GM21576 (cell line): ENCODE measurements around the gene OGDH.
"Not testable (repeated sequence)": the region's sequence is repeated elsewhere in the genome, so short reads cannot be mapped to it uniquely, and the experiment has no call there.

Experiments used
- ATAC-seq: cut with Tn5 transposase; IDR thresholded peaks from one replicate; pipeline ENCODE4 v1.9.1; 2021; ENCODE audit warnings: mild to moderate bottlenecking, moderate library complexity; ENCODE audit not compliant: unreplicated experiment

The OGDH gene

DNA sequence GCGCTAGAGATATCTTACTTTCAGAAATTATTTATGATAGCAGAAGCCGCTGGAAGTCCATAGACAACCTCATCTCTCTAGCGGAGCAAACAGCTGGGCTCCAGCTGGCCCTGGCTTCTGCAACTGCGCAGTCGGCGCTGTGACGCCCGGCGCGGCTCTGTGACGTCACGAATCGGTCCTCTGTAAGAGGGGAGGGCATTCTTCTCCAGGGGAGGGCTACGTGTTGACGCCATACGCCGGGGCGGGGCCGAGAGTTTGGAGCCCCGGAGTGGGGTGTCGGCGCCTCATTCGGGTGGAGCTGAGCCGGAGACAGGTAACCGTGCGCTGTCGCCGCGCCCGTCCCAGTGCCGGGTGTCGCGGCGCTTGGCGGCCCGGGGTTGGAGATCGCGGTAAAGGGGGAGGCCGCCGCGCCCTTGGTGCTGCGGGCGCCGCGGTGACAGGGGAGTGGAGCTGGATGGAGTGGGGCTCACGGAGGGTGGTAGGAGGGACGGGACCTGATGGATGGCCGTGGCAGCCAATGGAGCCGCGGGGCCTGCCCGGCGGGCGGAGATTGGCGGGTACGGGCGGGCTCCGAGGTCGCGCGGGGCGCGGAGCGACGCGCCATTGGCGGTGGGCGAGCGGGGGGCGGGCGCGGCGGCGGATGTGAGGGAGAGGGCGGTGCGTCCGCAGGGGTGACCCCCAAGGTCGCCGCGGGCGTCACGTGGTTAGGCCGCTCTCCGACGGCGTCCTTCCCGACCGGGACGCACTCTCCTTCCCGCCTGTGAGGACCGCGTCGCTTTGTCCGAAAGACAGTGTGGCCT, at the start of gene OGDH:
OGDH (plus strand) TSS at position 287 of the 800 bp plus-strand sequence. CDS start 17,717 bp downstream, outside the sequence.
- peak; percentile 92 for ATAC-seq

DNA sequence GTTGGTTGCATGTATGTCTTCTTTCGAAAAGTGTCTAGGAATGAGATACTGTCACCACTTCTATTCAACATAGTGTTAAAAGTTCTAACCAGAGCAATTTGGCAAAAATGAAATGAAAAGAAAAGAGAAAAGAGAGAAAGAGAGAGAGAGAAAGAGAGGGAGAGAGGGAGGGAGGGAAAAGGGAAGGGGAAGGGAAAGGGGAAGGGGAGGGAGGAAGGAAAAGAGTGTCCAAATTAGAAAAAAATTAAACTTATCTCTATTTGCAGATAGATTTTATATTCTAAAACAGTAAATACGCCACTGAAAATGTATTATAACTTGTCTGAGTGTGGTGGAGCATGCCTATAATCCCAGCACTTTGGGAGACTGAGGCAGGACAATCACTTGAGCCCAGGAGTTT, 48.9 kb upstream of the OGDH start:
- no peak for ATAC-seq

DNA sequence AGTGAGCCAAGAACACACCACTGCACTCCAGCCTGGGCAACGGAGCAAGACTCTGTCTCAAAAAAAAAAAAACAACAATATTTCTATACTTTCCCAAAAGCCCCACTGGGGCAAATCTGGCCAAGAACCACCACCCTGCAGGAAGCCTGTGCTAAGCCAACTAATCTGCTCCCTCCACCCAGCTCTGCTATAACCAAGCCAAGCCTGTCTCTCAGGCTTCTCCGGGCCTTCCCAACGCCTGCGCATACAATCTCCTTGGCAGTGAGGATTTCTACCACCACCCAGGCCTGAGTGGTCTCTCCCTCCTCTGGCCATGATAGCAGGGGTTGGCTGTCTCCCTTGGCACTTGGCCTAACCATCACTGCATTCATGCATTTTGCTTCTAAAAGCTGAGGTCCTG, 46.9 kb upstream of the OGDH start:
- no peak for ATAC-seq

DNA sequence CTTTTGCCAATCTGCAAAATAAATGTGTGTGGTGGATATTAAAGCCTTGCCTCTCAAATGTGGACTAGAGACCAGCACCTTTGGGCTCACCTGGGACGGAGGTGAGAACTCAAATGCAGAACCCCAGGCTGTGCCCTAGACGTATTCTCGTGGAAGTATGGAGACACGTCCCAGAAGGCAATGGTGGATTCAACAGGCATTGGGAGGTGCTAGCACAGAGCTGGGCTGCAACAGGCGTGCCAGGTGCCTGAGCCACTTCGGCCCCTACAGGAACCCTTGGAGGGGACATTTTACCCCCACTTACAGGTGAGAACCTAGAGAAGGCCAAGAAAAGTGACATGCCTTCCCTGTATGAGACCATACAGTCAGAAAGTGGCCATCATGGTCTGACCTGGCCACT, 44.9 kb upstream of the OGDH start:
- ATAC-seq = no peak

DNA sequence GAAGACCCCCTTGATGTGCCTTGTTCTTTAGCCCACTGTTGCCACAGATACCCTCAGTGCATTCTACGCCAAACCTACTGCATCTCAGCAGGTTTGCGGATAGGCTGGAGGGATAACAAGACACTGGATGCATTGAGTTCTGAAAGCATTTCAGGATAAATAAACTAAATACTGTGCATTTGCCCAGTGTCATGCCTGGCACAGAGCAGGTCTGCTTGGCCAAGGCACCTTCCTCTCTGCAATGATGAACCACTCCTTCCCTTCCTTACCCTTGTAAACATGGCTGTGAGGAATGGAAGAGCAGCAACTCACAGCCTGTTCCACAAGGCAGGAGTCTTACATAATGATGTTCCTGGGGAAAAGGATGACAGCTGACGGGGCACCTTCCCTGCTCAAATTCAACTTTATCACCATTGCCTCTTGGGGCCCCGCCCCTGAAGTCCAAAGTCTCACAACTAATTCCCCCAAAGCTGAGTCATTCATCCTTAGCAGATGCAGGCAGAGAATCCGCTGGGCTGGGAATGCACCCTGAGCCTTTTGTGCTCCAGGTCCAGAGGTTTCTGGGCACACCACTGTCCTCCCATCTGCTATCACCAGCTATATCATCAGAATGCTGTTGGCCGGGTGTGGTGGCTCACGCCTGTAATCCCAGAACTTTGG, 44.3 kb upstream of the OGDH start:
- no peak for ATAC-seq

DNA sequence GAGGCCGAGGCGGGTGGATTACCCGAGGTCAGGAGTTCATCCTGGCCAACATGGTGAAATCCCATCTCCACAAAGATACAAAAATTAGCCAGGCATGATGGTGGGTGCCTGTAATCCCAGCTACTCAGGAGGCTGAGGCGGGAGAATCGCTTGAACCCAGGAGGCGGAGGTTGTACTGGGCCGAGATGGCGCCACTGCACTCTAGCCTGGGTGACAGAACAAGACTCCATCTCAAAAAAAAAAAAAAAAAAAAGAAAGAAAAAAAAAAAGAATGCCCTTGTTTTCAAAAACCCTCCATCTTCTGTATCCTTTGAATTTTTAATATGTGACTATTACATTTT, 43.8 kb upstream of the OGDH start:
- not testable (repeated sequence) for ATAC-seq

DNA sequence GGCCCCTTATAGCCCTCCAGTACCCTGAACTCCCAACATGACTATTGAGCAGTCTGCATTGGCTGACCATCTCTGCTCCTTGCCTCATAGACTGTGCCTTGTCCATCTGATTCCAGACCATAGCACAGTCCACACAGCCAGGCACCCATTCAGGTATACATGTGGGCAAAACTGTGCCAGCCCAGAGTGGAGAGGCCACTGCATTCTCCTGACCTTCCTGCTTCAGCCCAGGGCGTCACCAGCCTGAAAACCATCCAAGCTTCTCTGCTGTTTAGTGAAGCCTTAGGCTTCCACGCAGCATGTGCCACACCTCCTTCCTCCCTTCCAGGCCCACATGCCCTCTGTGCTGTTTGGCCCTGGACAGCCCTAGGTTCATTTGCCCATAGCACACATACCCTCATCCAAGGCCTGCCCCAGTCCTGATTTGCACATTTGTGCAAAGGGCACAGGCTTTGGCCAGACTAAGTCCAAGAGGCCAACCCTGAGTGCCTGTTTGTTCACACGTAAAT, 43.2 kb upstream of the OGDH start:
- ATAC-seq = no peak

DNA sequence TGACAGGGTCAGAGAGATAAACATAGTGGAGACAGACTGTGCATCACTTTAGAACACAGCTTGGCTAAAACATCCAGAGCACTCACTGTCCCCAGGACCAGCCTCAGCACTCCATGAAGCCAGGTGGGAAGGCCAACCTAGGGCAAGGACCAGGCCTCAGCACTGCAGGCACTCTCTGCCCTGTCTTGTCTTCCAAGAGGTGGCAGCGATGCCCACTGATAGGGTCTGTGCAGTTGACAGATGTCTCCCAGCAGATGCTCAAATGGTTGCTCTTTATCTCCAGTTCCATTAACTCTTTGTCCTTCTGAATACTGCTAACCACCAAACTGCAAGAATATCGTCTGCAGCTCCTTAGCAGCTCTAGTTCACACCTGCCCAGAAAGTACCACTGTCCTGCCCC, 41.8 kb upstream of the OGDH start:
- no peak for ATAC-seq

DNA sequence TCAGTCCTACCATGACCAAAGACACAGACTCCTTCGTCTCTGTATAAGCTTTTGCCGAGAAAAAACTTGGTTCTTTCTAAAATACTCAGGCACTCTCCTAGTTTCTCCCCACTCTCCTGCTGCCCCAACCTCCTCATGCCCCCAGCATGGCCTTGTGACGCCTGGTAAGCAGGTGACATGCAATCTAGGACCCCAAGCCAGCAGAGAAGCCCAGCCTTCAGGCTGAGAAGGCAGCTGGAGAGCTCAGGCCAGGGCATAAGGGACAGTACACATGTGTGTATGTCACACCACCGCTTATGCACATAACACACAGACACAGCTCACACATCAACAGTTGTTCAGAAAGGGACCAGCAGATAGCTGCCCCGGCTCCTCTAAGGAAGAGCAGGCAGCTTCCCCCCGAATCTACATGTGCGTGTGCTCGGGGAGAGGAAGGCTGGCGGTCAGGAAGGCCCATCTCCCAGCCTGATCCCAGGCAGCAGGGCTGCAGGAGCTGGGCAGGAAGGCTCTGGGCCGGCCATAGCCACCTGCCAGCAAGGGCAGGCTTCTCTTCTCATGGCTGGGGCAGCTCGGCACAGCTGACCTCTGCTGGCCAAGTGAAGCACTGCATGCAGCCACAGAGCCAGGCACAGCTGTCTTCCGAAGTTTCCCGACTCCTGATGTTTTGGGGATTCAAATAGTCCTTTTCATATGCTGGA, 41.2 kb upstream of the OGDH start:
- ATAC-seq = peak; percentile 69

DNA sequence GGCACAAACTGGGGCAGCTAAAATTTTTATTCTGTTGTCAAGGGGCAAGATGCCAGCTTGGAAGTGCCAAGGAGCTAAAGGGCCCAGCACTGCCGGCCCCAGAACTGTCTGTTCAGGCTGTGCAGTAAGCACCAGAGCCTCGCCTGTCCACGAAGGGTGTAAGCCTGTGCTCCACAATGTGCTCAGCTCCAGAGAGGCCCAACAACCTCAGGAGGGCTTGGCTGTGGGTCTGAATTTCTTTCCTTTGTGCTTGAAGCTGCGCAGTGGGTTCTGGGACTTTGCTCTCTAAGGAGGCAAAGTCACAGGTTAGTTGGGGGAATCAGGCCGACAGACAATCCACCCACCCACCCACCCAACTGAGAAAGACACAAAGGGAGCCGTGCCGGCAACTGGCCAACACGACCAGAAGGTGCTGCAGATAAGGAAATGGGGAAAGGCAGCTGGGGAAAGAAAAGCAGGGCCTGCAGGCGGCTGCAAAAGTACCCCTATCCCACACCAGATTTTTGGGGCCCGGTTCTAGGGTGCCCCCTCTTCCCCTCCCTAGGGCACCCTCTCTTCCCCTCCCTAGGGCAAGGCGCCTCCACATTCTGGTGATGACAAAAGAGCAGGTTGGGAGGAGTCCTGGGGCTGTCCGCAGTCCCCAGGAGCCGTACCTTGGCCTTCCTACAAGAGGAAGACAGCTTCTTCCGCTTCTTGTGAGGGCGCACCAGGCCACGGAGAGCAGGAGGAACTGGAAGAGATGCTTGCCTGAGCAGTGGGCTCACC, 40.5 kb upstream of the OGDH start:
- peak; percentile 22 for ATAC-seq

DNA sequence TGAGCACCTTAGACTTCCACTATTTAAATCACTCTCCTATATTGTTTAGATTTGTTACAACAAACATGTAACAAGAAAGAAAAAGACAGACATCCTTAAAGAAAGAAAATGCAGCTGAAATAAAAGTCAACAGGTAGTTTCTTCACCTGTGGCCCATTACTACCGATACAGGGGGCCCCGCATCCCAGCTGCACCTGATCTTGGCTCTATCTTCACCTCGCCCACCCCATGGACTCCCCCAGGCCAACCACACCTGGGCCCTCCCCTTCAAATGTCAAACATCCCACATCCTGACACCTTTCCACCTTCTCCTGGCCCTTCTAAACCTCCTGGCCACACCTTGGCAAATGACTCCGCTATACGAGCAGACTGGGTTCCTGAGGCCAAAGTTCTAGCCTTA, 39.7 kb upstream of the OGDH start:
- ATAC-seq = no peak

DNA sequence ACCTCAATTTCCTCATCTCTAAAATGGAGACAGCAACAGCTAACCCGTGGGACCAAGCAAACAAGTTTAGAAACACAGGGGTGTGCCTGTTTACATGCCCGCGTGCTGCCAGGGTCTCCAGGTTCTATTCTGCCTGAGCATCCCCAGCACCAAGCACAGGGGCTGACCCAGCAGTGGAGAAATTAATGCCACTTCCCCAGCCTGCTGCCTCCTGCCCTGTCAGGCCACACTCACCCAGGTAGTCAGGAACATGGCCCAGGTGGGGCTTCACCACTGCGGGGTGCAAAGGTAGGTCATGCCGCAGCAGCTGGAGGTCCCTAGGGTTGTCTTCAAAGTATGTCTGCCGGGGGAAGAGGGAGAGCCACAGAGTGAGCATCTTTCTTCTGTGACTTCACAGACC, 38.5 kb upstream of the OGDH start:
- ATAC-seq = no peak

DNA sequence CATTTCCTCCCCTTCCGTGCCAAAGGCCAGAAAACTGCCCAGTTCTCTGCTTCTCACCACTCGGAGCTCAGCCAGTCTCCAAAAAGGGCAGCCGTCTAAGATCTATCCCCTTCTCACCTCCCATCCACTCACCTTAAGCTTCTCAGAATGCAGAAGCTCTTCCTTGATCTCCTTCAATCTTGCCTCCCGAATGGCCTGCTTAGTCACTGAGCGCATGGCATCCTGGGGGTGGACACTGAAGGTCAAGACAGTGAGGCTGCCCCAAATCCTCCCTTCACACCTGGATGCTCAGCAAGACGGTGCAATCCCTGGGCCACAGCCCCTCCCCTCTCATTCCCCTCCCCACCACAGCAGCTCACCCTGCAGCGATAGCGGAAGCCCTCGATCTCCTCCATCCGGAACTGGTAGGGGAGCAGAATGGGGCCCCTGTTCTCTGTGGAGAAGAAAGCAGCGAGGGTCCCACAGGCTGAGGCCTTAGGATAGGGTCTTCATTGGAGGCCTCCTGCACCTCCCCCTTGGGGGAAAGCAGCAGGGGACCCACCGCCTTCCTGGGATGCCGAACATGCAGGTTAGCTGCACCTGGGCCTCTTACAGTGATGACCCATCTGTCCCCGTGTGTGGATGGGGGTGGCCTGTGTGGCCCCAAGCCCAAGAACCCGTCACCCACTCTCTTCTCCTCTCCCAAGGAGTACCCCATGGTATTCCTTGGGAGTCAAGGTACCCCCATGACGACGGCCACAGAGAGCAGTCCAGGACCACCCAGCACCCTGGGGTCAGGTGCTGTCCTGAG, 37.5 kb upstream of the OGDH start:
- ATAC-seq = no peak

DNA sequence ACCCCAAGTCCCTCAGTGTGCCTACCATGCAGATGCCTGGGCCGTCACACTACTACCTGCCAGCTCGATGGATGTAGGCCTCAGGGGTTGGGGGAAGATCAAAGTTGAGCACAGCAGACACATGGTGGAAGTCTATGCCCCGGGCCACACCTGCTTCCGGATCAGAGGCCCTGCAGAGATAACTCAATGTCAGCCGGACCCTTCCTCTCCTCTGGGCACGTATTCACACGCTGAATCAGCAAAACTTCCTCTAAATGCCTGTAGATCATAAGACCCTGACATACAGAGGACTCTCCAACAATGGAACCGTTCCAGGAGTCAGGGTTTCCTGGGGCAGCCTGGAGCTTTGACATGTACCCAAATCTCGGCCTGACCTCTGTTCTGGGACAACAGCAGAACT, 36.5 kb upstream of the OGDH start:
- no peak for ATAC-seq

DNA sequence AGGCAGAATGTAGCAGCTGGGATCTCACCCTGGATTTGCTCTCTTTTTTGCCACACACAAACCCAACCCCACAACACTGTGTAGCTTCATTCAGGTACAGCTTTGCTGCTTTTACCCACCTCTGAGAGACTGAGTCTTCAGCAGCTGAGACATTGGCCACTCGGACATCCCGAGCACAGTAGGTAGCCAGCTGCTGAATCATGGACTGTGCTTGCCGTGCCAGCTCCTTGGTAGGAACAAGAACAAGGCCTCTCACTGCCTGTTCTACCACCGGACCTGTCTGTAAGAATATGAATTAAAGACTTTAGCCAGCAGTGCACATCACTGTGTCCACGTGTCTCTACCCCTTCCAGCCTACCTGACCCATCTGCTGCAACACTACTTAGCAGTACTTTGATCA, 33.7 kb upstream of the OGDH start:
- ATAC-seq = no peak

DNA sequence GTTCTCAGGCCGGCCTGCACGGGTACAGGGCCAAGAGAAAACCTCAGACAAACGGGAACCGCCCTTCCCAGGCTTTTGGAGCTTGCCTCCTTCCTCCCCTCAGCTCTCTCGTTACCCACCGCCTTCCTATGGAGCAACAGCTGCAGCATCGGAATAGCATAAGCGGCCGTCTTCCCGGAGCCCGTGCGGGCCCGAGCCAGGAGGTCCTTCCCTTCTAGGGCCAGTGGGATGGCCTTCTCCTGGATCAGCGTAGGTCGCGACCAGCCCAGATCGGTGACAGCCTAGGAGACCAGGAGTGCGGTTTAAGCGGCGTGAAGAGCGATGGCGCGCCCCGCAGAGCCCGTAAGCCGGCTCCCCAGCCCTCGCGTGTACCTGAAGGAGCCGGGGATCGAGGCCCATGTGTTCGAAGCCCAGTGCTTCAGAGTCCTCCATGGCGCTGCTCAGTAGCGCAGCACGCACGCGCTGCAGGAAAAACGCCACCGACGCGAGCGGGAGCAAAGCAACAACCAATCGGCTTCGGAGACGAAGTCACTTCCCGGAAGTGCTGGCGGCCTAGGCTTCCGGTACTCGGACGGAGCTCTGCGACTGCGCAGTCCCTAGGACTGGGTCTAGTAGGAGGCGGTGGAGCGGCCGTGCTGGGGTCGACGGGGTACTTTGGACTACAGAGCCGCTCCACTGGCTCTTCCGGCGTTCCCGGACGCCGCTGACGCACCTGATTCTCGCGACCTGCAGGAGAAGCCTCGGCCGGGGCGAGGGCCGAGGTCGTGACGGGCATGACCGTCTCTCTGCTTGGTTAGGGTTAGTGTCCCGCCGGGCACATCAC, 32.8 kb upstream of the OGDH start, which contains the start of gene DDX56:
DDX56 (minus strand) TSS at position 445 of the 823 bp plus-strand sequence; CDS start at position 432, 13 bp downstream.
- peak; percentile 93 for ATAC-seq

DNA sequence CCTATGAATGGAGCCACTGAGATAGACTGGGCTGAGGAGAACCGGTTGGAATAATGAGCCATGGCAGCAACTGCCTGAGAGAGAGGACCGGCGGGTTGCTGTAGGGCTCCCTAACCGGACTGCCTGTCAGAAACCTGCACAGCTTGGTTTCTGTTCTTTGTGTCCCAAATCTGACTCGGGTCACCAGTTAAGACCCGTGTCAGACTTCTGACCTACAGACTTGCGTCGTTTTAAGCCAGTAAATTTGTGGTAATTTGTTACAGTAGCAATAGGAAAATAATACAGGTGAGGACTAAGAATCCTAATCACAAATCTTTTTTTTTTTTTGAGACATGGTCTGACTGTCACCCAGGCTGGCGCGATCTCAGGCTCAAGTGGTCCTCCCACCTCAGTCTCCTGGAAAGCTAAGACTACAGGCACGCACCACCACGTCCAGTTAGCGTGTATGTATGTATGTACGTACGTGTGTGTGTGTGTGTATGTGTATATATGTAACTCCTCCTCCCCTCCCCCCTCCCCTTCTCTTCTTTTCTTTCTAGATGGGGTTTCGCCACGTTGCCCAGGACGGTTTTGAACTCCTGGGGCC, 32.0 kb upstream of the OGDH start:
- ATAC-seq = peak; percentile 5

DNA sequence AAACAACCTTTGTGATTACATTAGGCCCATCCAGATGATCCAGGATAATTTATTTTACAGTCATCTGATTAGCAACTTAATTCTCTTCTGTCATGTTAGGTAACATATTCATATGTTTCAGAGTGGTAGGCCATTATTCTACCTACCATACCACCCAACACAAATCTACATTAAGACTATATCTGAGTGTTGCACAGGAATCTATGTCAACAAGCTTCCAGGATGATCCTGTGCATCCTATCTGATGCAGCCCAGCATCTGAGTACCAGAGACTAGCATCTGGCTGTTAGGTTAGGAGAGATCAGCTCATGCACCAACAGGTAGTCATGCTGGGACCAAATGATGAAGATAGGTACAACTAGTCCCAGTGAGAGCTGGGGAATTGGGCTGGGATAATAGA, 31.4 kb upstream of the OGDH start:
- ATAC-seq = no peak

DNA sequence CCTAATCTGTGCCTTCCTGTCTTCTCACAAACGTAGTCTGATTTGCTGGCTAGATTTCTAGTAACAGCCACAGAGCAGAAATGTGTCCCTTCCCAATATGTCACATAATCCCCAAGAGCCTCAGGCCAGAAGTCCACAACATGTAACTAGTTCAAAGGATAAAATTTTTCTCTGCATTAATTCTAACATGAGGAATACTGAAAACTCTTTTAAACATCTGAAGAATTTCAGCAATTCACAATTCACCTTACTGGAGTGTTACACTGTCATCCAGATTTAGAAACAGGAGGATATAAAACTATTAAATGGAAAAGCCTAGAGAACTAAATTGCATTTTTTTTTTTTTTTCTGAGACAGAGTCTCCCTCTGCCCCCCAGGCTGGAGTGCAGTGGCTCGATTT, 30.2 kb upstream of the OGDH start:
- no peak for ATAC-seq
